HG03064 (cell line): Measurements from ENCODE around the gene NCKAP5L.

Source experiments
- ATAC-seq: cut with Tn5 transposase; IDR thresholded peaks from one replicate; pipeline ENCODE4 v1.9.1; 2021; ENCODE audit warnings: low read depth; ENCODE audit not compliant: unreplicated experiment

The NCKAP5L gene

DNA sequence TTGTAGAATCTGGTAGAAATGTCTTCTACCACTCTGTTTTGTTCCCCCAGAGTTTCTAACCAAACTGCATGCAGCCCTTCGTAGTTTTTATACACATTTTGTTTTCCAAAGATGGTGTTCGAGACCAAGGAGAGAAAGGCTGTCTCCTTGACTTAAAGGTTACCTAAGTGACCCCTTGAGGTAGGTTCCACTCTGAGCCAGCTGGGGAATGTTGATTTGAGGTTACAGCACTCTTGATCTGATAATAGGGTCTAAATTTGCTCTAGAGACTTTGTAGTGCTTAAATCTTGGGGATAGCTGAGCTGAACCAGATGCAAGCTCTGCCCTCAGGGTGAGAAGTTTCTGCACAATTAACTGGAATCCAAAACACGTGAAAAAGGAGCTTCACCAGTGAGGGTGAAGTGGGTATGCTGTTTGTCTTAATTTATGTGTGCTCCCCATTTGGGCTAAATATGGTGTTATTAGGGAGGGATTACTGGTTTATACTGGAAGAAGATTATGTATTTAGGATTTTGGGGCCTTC lies 83.8 kb downstream of the NCKAP5L start:
- ATAC-seq, result no peak

GRCh38 chr12:49741882-49742620 lies 86.2 kb downstream of the NCKAP5L start:
- peak; percentile 40 for ATAC-seq
